GM21390 (cell line): Measurements from ENCODE around the gene TBC1D2B.
"Not testable (repeated sequence)": the region's sequence is repeated elsewhere in the genome, so short reads cannot be mapped to it uniquely, and the experiment has no call there.

ENCODE experiments used
- ATAC-seq: cut with Tn5 transposase; IDR thresholded peaks from one replicate; pipeline ENCODE4 v1.9.1; 2021; ENCODE audit not compliant: unreplicated experiment

The TBC1D2B gene

GRCh38 chr15:78004919-78005634 is 72.4 kb downstream of the TBC1D2B start:
- no peak for ATAC-seq

GRCh38 chr15:78004222-78004727 is 73.2 kb downstream of the TBC1D2B start:
- ATAC-seq: no peak

GRCh38 chr15:78003539-78004008 is 73.9 kb downstream of the TBC1D2B start:
- no peak for ATAC-seq

- no peak for ATAC-seq
Observed at GRCh38 chr15:78002996-78003395, 74.5 kb downstream of the TBC1D2B start.

GRCh38 chr15:78001656-78002055 is 75.9 kb downstream of the TBC1D2B start:
- no peak for ATAC-seq

GRCh38 chr15:78000927-78001249 is 76.6 kb downstream of the TBC1D2B start:
- no peak for ATAC-seq

GRCh38 chr15:78000091-78000926 is 77.2 kb downstream of the TBC1D2B start:
- no peak for ATAC-seq

GRCh38 chr15:77999486-77999885 is 78.0 kb downstream of the TBC1D2B start:
- no peak for ATAC-seq

- no peak for ATAC-seq
Observed at GRCh38 chr15:77998592-77998991, 78.9 kb downstream of the TBC1D2B start.

- ATAC-seq: not testable (repeated sequence)
Observed at GRCh38 chr15:77997761-77998554, 79.6 kb downstream of the TBC1D2B start.

GRCh38 chr15:77997221-77997620 is 80.3 kb downstream of the TBC1D2B start:
- ATAC-seq: not testable (repeated sequence)

- not testable (repeated sequence) for ATAC-seq
Observed at GRCh38 chr15:77996713-77997171, 80.8 kb downstream of the TBC1D2B start.

GRCh38 chr15:77996226-77996625 is 81.3 kb downstream of the TBC1D2B start:
- not testable (repeated sequence) for ATAC-seq

- ATAC-seq: not testable (repeated sequence)
Observed at GRCh38 chr15:77995537-77995918, 82.0 kb downstream of the TBC1D2B start.

GRCh38 chr15:77994893-77995536 is 82.5 kb downstream of the TBC1D2B start:
- not testable (repeated sequence) for ATAC-seq

GRCh38 chr15:77993970-77994693 is 83.4 kb downstream of the TBC1D2B start:
- ATAC-seq: peak; percentile 78

- no peak for ATAC-seq
Observed at GRCh38 chr15:77993374-77993911, 84.1 kb downstream of the TBC1D2B start.

- no peak for ATAC-seq
Observed at GRCh38 chr15:77992356-77993222, 84.9 kb downstream of the TBC1D2B start.
